Right ventricle myocardium superior (tissue), 1 donor: ENCODE measurements around the gene PWP1. TPM values are rescaled to one million over a fixed set of nuclear protein-coding genes. Genes with fewer than 3 reads are reported as not detected.
"Not testable (repeated sequence)": the region's sequence is repeated elsewhere in the genome, so short reads cannot be mapped to it uniquely, and the experiment has no call there.

Experiments
- ATAC-seq: fragments of 200-7000 bp; cut with Tn5 transposase; one replicate; pipeline ENCODE4 v1.9.1; 2020; ENCODE audit warnings: mild to moderate bottlenecking; ENCODE audit not compliant: poor library complexity
- DNase-seq: peaks from one replicate; pipeline ENCODE4 v3.0.0-alpha.2; 2020
- intact Hi-C: fragments of 100-400 bp; cut with DNase I; formaldehyde crosslinking; loops from one replicate; pipeline ENCODE4 v1.11.2; 2022
- total RNA-seq: library from RNA; stranded (reverse); fragmentation: NEBNext Ultra II Directional; extraction: Animal tissue kit (Norgen Biotek cat#: 25700); gene quantifications from one replicate; pipeline ENCODE4 v1.2.1, GENCODE V29; 2021
- donor health status: DM: no; HTN: yes; CAD: no; lungs with severe emphysema.

Gene PWP1
- total RNA-seq, 1 donor from 2014 or later, result 9.4 TPM

DNA sequence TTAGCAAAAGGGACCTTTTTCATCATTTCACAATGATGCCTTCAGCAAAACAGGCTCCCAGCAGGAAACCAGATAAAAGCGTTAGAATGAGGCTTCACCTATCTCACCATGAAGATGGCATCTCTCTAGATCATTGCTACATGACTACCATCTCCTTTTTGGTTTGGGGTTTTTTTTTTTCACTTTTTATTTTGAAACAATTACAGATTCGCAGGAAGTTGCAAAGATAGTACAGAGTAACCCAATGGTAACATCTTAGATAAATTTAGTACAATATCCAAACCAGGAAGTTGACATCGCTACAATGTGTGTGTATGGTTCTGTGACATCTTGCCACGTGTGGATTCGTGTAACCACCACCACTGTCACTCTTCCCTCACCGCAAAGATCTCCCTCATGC is 22.3 kb upstream of the PWP1 start:
- ATAC-seq (no peak), DNase-seq (no peak)
- intact Hi-C loops, result no loop called here

DNA sequence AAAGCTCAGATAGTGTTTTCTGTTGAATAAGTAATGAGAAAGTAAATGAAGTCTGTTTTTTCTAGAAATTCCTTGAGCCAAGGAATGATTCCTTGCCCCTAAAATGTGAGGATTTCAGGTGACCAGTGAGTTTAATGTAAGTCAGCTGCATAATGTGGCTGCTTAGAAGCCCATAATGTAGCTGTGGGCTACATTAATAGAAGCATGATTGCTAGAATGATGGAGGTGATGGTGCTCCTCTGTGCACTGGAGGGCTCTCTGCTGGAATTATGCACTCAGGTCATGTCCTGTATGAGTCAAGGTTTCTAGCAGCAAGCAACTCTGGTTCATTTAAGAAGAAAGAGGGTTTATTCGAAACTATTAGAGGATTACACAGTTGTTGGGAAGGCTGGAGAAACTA is 19.6 kb upstream of the PWP1 start:
- ATAC-seq, result no peak
- intact Hi-C loops, result no loop called here
- DNase-seq, result no peak

DNA sequence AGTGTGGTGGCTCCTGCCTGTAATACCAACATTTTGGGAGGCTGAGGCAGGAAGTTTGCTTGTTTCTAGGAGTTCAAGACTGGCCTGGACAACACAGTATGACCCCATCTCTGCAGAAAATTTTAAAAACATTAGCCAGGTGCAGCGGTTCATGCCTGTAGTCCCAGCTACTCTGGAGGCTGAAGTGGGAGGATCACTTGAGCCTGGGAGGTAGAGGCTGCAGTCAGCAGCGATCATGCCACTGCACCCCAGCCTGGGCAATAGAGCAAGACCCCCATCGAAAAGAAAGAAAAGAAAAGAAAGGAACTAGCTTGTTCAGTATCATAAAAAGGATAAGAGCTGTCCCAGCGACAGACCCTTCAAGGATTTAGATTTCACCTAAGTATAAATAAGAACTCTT is 18.1 kb upstream of the PWP1 start:
- no peak for ATAC-seq

DNA sequence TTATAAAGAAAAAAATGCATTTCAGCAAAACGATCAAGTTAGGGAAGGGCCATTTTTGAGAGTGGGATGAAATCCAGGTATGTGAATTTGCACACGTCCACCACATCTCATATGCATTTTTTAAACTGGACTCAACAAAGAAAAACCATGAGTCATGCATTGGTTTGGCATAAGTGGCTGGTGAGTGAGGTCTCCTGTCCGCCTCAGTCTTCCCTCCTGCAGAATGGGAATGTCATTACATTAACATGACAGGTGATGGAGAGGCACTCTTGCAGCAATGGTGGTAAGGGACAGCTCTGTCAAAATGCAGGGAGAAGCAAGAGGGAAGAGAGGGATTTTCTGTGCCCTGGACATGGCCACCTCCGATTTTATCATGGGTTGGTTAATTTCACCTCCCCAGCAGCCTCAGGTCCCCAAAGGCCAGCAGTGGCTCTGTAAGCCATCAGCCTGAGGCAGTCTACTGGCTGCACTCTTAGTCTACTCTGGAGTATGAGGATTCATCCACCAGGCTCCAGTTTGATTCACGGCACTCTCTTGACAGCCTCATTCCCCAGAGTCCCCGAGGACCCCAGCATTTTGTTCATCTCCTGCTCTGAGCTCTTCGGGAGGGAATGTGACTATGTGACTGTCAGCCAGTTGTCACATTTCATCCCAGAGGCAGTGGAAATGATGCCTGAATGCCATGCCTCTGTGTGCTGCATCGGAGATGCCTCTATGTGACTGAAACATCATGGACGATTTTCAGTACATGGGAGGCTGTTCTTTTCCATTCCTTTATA is 17.1 kb upstream of the PWP1 start:
- DNase-seq, result no peak
- intact Hi-C loops, result no loop called here
- ATAC-seq, result no peak

More for the DNA sequence above, 18.1 kb upstream of the PWP1 start:
- no peak for DNase-seq
- intact Hi-C loops, result no loop called here

DNA sequence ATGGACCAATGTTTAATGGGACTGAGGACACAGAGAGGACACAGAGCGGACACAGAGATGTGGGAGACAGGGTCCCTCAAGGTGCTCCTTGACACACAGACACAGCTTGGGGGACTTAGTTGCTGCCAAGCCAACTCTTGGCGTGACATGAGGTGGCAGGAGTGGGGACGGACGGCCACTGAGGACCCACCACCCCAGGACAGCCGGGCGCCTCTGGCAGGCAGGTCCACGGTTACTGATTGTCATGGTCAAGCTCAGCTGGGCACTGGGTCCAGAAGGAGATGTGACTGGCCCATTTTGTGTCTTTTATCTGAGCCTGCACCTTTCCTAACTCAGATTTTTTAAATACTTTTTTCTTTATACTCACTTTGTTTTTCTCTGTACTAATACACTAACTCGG is 15.7 kb upstream of the PWP1 start:
- intact Hi-C loops, result no loop called here
- ATAC-seq, result no peak
- no peak for DNase-seq

DNA sequence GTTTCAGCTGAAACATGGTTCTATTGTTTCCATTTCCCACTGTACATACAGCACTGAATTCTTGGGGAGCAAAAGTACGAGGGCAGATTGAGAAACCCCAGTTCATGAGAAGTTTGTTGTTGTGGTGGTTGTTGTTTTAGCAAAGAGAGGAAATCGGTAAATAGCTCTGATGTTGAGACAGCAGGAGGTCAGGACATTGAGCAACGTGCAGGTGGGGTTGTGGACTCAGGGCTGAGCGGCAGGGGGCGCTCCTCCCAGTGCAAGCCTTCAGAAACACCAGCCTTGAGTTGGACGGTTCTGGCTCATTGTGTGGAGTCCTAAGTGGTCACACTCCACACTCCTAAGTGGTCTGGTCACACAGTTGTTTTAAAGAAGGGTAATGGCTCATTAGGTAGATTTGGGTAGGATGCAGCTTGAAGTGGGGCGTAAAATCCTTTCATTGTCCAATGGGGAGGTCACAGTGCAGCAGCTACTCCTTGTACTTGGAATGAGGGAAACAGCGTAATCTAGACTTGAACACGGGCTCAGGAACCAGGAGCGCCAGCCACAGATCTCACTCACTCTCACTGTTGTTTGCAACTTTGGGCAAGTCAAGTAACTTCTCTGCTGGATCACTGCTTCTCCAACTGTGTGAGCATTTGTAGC is 14.5 kb upstream of the PWP1 start:
- DNase-seq, result no peak
- no peak for ATAC-seq
- intact Hi-C loops, result no loop called here

DNA sequence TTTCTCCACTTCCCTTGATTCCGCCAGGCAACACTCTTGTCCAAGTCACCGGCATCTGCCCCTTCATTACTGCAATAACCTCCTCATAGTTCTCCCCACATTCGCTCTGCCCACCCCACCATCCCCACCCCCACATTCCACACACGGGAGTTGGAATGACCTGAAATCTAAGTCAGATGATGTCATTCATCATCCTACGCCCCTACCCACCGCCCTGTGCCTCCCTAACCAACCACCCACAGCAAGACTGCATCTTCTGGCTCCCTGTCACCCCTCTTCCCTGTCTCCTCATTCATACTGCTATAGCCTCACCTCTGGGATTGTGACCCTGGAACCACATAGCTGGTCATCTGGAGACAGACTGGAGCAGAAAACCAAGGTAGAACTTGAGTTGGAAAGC is 7.9 kb upstream of the PWP1 start:
- DNase-seq, result no peak
- intact Hi-C loops, result loop anchor here (5.0 kb wide), 1 partner anchor 210 kb away; no protein-coding TSS in a partner anchor
- no peak for ATAC-seq

DNA sequence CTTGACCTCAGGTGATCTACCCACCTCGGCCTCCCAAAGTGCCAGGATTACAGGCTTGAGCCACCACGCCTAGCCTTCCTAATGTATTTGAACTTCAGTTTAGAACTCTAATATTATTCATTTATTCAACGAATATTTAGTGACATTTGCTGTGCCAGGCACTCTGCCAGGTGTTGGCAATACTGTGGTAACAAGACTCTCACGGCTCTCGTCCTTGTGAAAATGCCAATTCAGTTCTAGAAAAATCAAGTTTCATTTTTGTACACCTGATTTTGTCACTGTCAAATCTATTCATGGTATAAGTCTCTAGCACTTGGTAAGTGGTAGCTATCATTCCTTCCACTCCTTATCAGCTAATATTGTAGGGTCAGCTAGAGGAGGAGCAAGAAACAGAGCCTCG is 6.3 kb upstream of the PWP1 start:
- no peak for DNase-seq
- intact Hi-C loops, result loop anchor here (5.0 kb wide), 1 partner anchor 208 kb away; no protein-coding TSS in a partner anchor
- no peak for ATAC-seq

DNA sequence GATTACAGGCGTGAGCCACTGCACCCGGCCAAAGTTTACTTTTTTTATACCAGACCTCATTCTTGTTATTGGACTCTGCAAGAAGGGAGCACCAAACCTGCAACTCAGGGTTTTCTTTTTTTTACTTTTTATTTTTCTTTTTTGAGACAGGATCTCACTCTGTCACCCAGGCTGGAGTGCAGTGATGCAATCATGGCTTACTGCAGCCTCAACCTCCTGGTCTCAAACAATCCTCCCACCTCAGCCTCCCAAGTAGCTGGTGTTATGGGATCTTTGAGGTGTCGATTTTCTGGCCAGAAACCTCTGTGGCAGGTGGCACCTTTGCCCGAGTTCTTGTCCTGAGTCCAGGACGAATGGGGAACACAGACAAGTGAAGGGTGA is 4.2 kb upstream of the PWP1 start:
- intact Hi-C loops, result loop anchor here (10.0 kb wide), 1 partner anchor 833 kb away; the partner anchor contains the start of gene FICD
- ATAC-seq (no peak), DNase-seq (no peak)

DNA sequence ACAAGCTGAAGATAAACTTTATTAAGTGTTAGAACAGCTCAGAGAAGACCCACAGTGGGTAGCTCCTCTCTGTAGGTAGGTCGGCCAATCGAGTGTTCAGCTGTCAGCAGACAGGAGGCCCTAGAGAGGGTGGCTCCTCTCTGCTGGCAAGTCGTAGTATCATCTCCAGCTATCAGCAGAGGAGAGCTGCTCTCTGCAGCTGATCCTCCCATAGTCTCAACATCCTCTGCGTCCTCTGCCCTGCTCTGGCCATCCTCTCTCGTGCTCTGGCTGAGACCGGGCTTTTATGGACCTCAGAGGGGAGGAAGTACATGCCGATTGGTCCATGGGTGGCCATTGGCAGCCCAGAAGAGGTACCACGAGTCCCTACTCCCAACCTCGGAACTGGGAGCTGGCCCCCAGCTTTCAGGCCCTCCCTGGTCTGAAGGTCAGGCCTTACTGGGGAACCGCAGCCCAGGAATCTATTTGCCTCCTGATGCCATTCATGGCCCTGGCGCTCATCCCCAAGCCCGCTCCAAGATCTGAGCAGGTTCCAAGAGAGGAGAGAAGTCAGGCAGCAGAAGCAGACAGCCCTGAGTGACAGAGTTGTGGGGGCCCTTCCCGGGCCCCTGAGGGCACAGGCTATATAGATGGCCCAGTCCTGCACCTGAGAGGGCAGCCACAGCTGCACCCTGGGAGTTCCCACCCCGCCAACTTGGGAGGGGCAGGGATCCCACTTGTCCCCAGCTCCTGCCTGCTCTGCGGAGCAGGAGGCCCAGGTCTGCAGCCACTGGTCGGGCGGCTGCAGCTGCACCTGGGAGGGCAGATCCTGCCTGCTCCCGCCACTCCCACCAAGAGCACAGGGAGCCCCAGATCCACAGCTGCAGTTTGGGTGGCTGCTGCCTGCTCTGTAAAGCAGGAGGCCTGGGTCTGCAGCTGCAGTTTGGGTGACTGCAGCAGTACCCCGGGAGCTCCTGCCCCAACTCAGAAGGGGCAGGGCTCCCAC is 3.5 kb upstream of the PWP1 start:
- intact Hi-C loops, result loop anchor here (10.0 kb wide), 1 partner anchor 833 kb away; the partner anchor contains the start of gene FICD
- ATAC-seq (no peak), DNase-seq (no peak)

DNA sequence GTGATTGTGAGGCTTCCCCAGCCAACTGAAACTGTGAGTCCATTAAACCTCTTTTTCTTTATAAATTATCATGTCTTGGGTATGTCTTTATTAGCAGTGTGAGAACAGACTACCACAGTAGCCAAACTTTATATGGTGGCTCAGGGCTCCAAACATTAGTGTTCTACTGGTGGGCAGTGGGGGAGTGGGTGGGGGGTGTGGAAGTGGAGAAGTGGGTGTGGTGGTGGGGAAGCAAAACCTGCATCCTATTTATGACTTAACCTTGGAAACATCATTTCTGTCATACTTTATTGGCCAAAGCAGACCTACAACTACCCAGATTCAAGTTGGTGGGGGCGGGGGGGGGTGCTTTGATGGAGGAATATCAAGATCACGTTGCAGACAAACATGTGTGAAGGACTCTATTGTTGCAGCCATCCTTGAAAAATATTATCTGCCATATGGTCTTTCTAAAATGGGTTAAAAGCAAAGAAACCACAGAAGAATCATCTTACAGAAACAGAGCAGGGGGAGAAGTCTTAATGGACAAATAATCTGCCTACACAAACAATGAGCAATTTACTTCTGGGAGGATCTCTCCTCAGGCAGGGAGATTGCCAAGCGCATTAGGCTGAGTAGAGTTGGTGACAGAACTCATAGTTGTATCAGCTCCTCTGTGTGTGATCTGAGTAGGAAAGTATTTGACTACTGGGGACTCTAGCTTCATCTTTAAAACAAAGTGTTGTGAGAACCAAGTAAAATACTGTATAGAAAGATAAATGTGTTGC is 1.4 kb upstream of the PWP1 start:
- ATAC-seq (no peak), DNase-seq (no peak)
- intact Hi-C loops, result loop anchor here (10.0 kb wide), 1 partner anchor 831 kb away; the partner anchor contains the start of gene FICD

DNA sequence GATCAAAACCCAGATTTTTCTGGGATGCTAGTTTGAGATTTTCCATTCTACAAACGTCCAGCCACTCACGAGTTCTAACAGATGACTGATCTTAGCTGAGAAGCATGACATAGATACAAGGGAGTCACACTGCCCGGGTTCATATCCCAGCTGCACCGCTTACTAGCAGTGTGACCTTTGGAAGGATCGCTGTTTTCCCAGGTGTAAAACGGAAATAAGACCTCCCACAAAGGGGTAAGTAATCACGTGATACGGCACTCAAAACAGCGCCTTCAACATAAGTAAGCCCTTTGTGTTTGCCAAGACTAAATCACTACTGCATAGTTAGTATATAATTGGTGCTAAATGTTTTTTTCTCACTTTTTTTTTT is 624 bp upstream of the PWP1 start:
- intact Hi-C loops, result loop anchor here (10.0 kb wide), 1 partner anchor 830 kb away; the partner anchor contains the start of gene FICD
- DNase-seq (no peak), ATAC-seq (no peak)

DNA sequence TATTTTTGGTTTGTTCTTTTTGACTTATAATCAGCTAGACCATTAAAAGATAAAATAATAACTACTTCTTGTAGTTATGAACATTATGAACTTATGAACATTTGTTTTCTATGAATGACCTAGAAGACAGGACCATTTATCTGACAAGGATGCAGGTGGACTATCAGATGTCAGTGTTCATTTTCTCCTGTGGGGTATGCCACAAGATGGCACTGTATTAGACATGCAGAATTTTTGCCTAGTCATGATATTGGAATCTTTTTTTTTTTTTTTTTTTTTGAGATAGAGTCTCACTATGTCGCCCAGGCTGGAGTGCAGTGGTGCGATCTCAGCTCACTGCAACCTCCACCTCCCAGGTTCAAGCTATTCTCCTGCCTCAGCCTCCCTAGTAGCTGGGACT is 10.2 kb downstream of the PWP1 start:
- DNase-seq, ATAC-seq: not testable (repeated sequence)
- intact Hi-C loops, result loop anchor here (10.0 kb wide), 1 partner anchor 49 kb away; no protein-coding TSS in a partner anchor

DNA sequence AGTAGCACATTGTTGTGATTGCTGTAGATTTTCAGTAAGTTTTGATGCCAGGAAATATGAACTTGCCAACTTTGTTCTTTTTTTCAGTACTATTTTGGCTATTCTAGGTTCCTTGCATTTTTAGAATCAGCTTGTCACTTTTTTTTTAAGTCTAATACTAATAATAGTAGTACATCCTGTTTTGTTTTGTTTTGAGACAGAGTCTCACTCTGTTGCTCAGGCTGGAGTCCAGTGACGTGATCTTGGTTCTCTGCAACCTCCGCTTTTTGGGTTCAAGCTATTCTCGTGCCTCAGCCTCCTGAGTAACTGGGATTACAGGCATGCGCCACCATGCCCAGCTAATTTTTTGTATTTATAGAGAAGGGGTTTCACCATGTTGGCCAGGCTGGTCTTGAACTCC is 16.5 kb downstream of the PWP1 start:
- intact Hi-C loops, result no loop called here
- ATAC-seq (no peak), DNase-seq (no peak)

DNA sequence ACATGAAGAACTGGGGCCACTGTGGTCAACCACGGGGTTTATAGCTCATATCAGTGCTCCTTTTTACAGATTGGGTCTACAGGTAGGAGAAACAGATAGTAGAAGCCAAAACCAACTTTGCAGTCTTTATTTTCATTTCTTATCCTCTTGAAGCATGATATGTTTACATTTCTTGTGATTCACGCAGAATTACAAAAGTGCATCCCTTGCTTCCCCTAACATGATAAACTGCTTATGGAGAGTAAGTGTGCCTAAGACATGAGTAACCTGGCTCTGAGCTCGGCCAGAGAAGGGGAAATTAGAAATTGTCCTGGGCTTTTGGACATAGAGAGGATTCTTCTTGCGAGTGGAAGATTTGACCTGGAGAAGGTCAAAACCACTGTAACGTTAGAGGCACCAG is 18.4 kb downstream of the PWP1 start:
- intact Hi-C loops, result no loop called here
- DNase-seq (no peak), ATAC-seq (no peak)

DNA sequence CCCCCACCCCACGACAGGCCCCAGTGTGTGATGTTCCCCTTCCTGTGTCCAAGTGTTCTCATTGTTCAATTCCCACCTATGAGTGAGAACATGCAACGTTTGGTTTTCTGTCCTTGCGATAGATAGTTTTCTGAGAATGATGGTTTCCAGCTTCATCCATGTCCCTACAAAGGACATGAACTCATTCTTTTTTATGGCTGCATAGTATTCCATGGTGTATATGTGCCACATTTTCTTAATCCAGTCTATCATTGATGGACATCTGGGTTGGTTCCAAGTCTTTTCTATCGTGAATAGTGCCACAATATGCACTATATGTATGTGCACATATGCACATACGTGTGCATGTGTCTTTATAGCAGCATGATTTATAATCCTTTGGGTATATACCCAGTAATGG is 19.9 kb downstream of the PWP1 start:
- DNase-seq, ATAC-seq, intact Hi-C loops: not testable (repeated sequence)

DNA sequence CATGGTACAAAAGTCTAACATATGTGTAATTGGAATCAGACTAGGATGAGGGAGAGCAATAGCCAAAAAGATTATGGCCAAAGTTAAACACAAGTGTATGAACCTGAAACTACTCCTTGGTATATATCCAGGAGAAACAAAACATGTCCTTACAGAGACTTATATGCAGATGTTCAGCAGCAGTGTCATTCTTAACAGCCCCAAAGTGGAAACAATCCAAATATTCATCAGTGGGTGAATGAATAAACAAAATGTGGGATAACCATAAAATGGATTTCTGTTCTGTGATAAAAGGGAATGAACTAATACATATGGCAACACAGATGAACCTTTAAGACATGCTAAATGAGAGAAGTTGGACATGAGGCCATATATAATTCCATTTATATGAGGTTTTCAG is 30.2 kb downstream of the PWP1 start:
- DNase-seq (no peak), ATAC-seq (no peak)
- intact Hi-C loops, result no loop called here

DNA sequence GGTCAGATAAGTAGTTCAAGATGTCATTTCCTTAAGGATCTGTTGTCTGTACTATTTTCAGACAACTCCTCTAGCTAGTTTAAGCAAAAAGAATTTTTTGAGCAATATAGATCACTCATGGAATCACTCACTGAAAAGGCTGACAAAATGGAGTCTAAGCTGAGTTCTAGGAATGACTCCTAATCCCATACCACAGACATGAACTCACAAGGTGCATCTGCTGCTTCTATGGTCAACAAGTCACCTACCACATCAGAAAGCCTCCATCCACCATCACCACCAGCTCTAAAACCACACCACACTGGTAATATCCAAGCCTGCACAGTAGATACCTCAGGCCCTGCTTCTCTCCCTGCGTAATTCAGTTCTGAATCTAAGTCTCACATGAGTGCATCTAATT is 33.0 kb downstream of the PWP1 start:
- ATAC-seq, result no peak
- intact Hi-C loops, result no loop called here
- no peak for DNase-seq
